PC-3 (cell line): ENCODE measurements around the gene ASB16.

Experiments
- EZH2phosphoT487 ChIP-seq: fragments of 300-600 bp; sonication (generic); IDR thresholded peaks from 2 replicates; pipeline ENCODE4 v1.6.1; 2018; ENCODE audit warnings: mild to moderate bottlenecking, antibody characterized with exemption, low read length, borderline replicate concordance
- TF ChIP-seq, protein P1 (sequence below): fragments of 300-600 bp; sonication (generic); conservative IDR thresholded peaks from 2 replicates; pipeline ENCODE4 v1.5.1; 2017; ENCODE audit warnings: antibody characterized with exemption, low read depth, mild to moderate bottlenecking, low read length

DNA sequence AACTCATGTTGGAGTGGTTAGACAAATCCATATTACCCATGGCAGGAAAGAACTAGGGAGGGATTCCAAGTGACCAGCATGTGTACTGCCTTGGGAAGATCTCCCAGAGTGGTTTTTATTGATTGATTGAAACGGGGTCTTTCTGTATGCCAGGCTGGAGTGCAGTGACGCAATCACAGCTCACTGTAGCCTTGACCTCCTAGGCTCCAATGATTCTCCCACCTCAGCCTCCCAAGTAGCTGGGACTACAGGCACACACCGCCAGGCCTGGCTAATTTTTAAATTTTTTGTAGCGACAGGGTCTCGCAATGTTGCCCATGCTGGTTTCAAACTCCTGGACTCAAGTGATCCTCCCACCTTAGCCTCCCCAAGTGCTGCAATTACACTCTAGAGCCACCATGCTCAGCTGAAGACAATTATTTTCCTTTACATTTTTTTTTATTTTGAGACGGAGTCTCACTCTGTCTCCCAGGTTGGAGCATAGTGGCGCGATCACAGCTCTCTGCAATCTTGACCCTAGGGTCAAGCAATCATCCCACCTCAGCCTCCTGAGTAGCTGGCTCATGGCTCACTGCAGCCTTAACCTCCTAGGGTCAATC, 13.8 kb downstream of the ASB16 start:
- TF ChIP-seq EZH2phosphoT487: no peak
- TF ChIP-seq, protein P1, sequence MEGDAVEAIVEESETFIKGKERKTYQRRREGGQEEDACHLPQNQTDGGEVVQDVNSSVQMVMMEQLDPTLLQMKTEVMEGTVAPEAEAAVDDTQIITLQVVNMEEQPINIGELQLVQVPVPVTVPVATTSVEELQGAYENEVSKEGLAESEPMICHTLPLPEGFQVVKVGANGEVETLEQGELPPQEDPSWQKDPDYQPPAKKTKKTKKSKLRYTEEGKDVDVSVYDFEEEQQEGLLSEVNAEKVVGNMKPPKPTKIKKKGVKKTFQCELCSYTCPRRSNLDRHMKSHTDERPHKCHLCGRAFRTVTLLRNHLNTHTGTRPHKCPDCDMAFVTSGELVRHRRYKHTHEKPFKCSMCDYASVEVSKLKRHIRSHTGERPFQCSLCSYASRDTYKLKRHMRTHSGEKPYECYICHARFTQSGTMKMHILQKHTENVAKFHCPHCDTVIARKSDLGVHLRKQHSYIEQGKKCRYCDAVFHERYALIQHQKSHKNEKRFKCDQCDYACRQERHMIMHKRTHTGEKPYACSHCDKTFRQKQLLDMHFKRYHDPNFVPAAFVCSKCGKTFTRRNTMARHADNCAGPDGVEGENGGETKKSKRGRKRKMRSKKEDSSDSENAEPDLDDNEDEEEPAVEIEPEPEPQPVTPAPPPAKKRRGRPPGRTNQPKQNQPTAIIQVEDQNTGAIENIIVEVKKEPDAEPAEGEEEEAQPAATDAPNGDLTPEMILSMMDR: no peak
